Hematopoietic multipotent progenitor cell (in vitro differentiated cells): ENCODE results near the gene ABCC4. TPM values are rescaled to one million over a fixed set of nuclear protein-coding genes. Genes with fewer than 3 reads are reported as not detected.
A peak's percentile ranks its signal among the peaks of the same experiment; 100 is the strongest.

ENCODE experiments used
- DNase-seq, 3 donors: peaks; one replicate each; pipeline ENCODE4 v3.0.0-alpha.2; 2011 to 2015; ENCODE audit warnings: low read depth in 2 of 3, low spot score in 2 of 3
- total RNA-seq: library from RNA; depleted of rRNA; stranded (reverse); fragments of >200 nt; gene quantifications from one replicate; pipeline ENCODE4 v1.2.3, GENCODE V29; 2012

The ABCC4 gene
- total RNA-seq, 1 donor = 27.2 TPM

GRCh38 chr13:95020298-95020987 lies 280.8 kb downstream of the ABCC4 start:
- DNase-seq = no peak

GRCh38 chr13:95019886-95020285 lies 281.4 kb downstream of the ABCC4 start:
- no peak for DNase-seq

- DNase-seq = no peak
Measured at GRCh38 chr13:95007322-95007721, 293.9 kb downstream of the ABCC4 start.

GRCh38 chr13:95005300-95005699 lies 296.0 kb downstream of the ABCC4 start:
- DNase-seq = no peak

GRCh38 chr13:95003019-95003813 lies 298.0 kb downstream of the ABCC4 start:
- peak in 2 of 3 donors; percentile 35 to 36 for DNase-seq

- DNase-seq = no peak
Measured at GRCh38 chr13:95002126-95002525, 299.1 kb downstream of the ABCC4 start.

- DNase-seq = no peak
Measured at GRCh38 chr13:94999871-95000270, 301.4 kb downstream of the ABCC4 start.

- DNase-seq = no peak
Measured at GRCh38 chr13:94997126-94997525, 304.1 kb downstream of the ABCC4 start.

GRCh38 chr13:94996445-94996844 lies 304.8 kb downstream of the ABCC4 start:
- DNase-seq = no peak

- DNase-seq = no peak
Measured at GRCh38 chr13:94994506-94994905, 306.7 kb downstream of the ABCC4 start.

- no peak for DNase-seq
Measured at GRCh38 chr13:94993616-94994015, 307.6 kb downstream of the ABCC4 start.

- DNase-seq = no peak
Measured at GRCh38 chr13:94992036-94992960, 309.0 kb downstream of the ABCC4 start.

- no peak for DNase-seq
Measured at GRCh38 chr13:94988654-94989053, 312.6 kb downstream of the ABCC4 start.

- DNase-seq = no peak
Measured at GRCh38 chr13:94987869-94988268, 313.4 kb downstream of the ABCC4 start.

- DNase-seq = no peak
Measured at GRCh38 chr13:94987081-94987480, 314.2 kb downstream of the ABCC4 start.

- DNase-seq = no peak
Measured at GRCh38 chr13:94984958-94985357, 316.3 kb downstream of the ABCC4 start.

- DNase-seq = no peak
Measured at GRCh38 chr13:94978516-94978915, 322.7 kb downstream of the ABCC4 start.

- DNase-seq = no peak
Measured at GRCh38 chr13:94974015-94974951, 327.0 kb downstream of the ABCC4 start.

GRCh38 chr13:94972262-94972661 lies 329.0 kb downstream of the ABCC4 start:
- DNase-seq = no peak
